H9 (cell line): ENCODE data around the gene ASIC4. TPM values are rescaled to one million over a fixed set of nuclear protein-coding genes. Genes with fewer than 3 reads are reported as not detected.

ENCODE experiments used
- DNase-seq: peaks from one replicate; pipeline ENCODE4 v3.0.0-alpha.2; 2017
- H2AFZ ChIP-seq: one replicate; pipeline ENCODE4 v1.6.1; 2013; ENCODE audit warnings: mild to moderate bottlenecking, low read length, control low read depth, moderate library complexity
- H2AK5ac ChIP-seq: 2 replicates; pipeline ENCODE4 v1.6.1; 2013; ENCODE audit warnings: low read length, control low read depth, mixed read lengths; ENCODE audit not compliant: insufficient read length
- H2BK120ac ChIP-seq: one replicate; pipeline ENCODE4 v1.6.1; 2013; ENCODE audit warnings: low read depth, mild to moderate bottlenecking, low read length, control low read depth, inconsistent platforms; ENCODE audit not compliant: poor library complexity, severe bottlenecking
- H2BK12ac ChIP-seq: 2 replicates; pipeline ENCODE4 v1.6.1; 2013; ENCODE audit warnings: low read length, control low read depth, mixed read lengths, low read depth; ENCODE audit not compliant: insufficient read length
- H2BK15ac ChIP-seq: 2 replicates; pipeline ENCODE4 v1.6.1; 2013; ENCODE audit warnings: low read depth, low read length, control low read depth
- H2BK20ac ChIP-seq: one replicate; pipeline ENCODE4 v1.6.1; 2013; ENCODE audit warnings: low read depth, mild to moderate bottlenecking, low read length, control low read depth, inconsistent platforms; ENCODE audit not compliant: poor library complexity, severe bottlenecking
- H2BK5ac ChIP-seq: 2 replicates; pipeline ENCODE4 v1.6.1; 2013; ENCODE audit warnings: low read length, control low read depth, mixed read lengths; ENCODE audit not compliant: insufficient read length
- H3K14ac ChIP-seq: 2 replicates; pipeline ENCODE4 v1.6.1; 2013; ENCODE audit warnings: low read length, control low read depth; ENCODE audit not compliant: insufficient read depth
- H3K18ac ChIP-seq: 2 replicates; pipeline ENCODE4 v1.6.1; 2013; ENCODE audit warnings: low read depth, mild to moderate bottlenecking, mixed read lengths, low read length, control low read depth; ENCODE audit not compliant: insufficient read length
- H3K23ac ChIP-seq: 2 replicates; pipeline ENCODE4 v1.6.1; 2013; ENCODE audit warnings: low read length, control low read depth, mixed read lengths, low read depth; ENCODE audit not compliant: insufficient read length
- H3K23me2 ChIP-seq: 2 replicates; pipeline ENCODE4 v1.6.1; 2013; ENCODE audit warnings: low read depth, mild to moderate bottlenecking, mixed read lengths, low read length, control low read depth; ENCODE audit not compliant: insufficient read length, poor library complexity, severe bottlenecking
- H3K27ac ChIP-seq: 2 replicates; pipeline ENCODE4 v1.5.1; 2013; ENCODE audit warnings: low read length, control low read depth, mixed read lengths, low read depth; ENCODE audit not compliant: insufficient read length
- H3K27me3 ChIP-seq: 2 replicates; pipeline ENCODE4 v1.6.1; 2013; ENCODE audit warnings: low read length, control low read depth, inconsistent platforms; ENCODE audit not compliant: insufficient read depth
- H3K4ac ChIP-seq: 2 replicates; pipeline ENCODE4 v1.6.1; 2013; ENCODE audit warnings: low read depth, mild to moderate bottlenecking, control low read depth, inconsistent platforms, low read length, moderate library complexity
- H3K4me1 ChIP-seq: 2 replicates; pipeline ENCODE4 v1.6.1; 2013; ENCODE audit warnings: low read length, control low read depth, inconsistent platforms; ENCODE audit not compliant: insufficient read depth
- H3K4me2 ChIP-seq: 2 replicates; pipeline ENCODE4 v1.6.1; 2013; ENCODE audit warnings: low read length, control low read depth, mixed read lengths; ENCODE audit not compliant: insufficient read length, insufficient read depth
- H3K56ac ChIP-seq: 2 replicates; pipeline ENCODE4 v1.6.1; 2013; ENCODE audit warnings: low read depth, mild to moderate bottlenecking, mixed read lengths, low read length, control low read depth; ENCODE audit not compliant: insufficient read length
- H3K79me1 ChIP-seq: 2 replicates; pipeline ENCODE4 v1.6.1; 2013; ENCODE audit warnings: low read depth, mild to moderate bottlenecking, moderate library complexity, low read length, control low read depth, inconsistent platforms; ENCODE audit not compliant: insufficient read depth, poor library complexity, severe bottlenecking
- H3K79me2 ChIP-seq: 2 replicates; pipeline ENCODE4 v1.6.1; 2013; ENCODE audit warnings: low read length, control low read depth, inconsistent platforms; ENCODE audit not compliant: insufficient read depth
- H3K9ac ChIP-seq: 2 replicates; pipeline ENCODE4 v1.6.1; 2013; ENCODE audit warnings: low read length, control low read depth, mixed read lengths; ENCODE audit not compliant: insufficient read length; ENCODE audit errors: extremely low read depth
- H3K9me3 ChIP-seq: one replicate; pipeline ENCODE4 v1.6.1; 2013; ENCODE audit warnings: low read depth, low read length, inconsistent platforms; ENCODE audit not compliant: control insufficient read depth
- H3T11ph ChIP-seq: one replicate; pipeline ENCODE4 v1.6.1; 2013; ENCODE audit warnings: mild to moderate bottlenecking, low read length, control low read depth, inconsistent platforms
- H4K20me1 ChIP-seq: one replicate; pipeline ENCODE4 v1.6.1; 2013; ENCODE audit not compliant: control insufficient read depth, insufficient read length, insufficient read depth
- H4K5ac ChIP-seq: 2 replicates; pipeline ENCODE4 v1.6.1; 2013; ENCODE audit warnings: low read depth, mild to moderate bottlenecking, mixed read lengths, low read length, control low read depth; ENCODE audit not compliant: insufficient read length
- H4K8ac ChIP-seq: replicated peaks from 2 replicates; pipeline ENCODE4 v1.6.1; 2013; ENCODE audit warnings: low read length, control low read depth, mixed read lengths, low read depth; ENCODE audit not compliant: insufficient read length
- H4K91ac ChIP-seq: 2 replicates; pipeline ENCODE4 v1.6.1; 2013; ENCODE audit warnings: low read depth, mild to moderate bottlenecking, moderate library complexity, mixed read lengths, low read length, control low read depth; ENCODE audit not compliant: insufficient read length
- H3K27ac Mint-ChIP-seq, 3 experiments: 2 replicates in 2 of 3; 3 replicates in 1 of 3; pipeline ENCODE4 v1.8.0; 2020 to 2021; ENCODE audit warnings: mixed read lengths in 3 of 3, mild to moderate bottlenecking in 1 of 3, moderate library complexity in 1 of 3
- H3K27me3 Mint-ChIP-seq: 2 replicates; pipeline ENCODE4 v1.8.0; 2021; ENCODE audit warnings: low read depth, mild to moderate bottlenecking, moderate library complexity, mixed read lengths
- H3K36me3 Mint-ChIP-seq, 3 experiments: 2 replicates in 2 of 3; 3 replicates in 1 of 3; pipeline ENCODE4 v1.8.0; 2020 to 2021; ENCODE audit warnings: low read depth in 3 of 3, mixed read lengths in 3 of 3; ENCODE audit not compliant: insufficient read depth in 1 of 3
- H3K4me1 Mint-ChIP-seq, 2 experiments: 2 replicates each; pipeline ENCODE4 v1.8.0; 2020; ENCODE audit warnings: mixed read lengths in 2 of 2
- H3K4me3 Mint-ChIP-seq, 2 experiments: 2 replicates in 1 of 2; 3 replicates in 1 of 2; pipeline ENCODE4 v1.8.0; 2020 to 2021; ENCODE audit warnings: mild to moderate bottlenecking in 2 of 2, mixed read lengths in 2 of 2, moderate library complexity in 1 of 2
- H3K9me3 Mint-ChIP-seq, 2 experiments: 2 replicates in 1 of 2; 3 replicates in 1 of 2; pipeline ENCODE4 v1.8.0; 2020; ENCODE audit warnings: mild to moderate bottlenecking in 2 of 2, mixed read lengths in 2 of 2, moderate library complexity in 1 of 2
- CTCF ChIP-seq: fragments of 200-600 bp; sonication (generic); conservative IDR thresholded peaks from 3 replicates; pipeline ENCODE4 v1.8.0; 2021; ENCODE audit warnings: antibody characterized with exemption, mild to moderate bottlenecking
- WGBS: extraction: QIAGEN DNeasy Blood & Tissue Kit; methylation state at CpG from one replicate; pipeline ENCODE4 v1.1.7; 2013; ENCODE audit warnings: missing lambda C conversion rate, low lambda C conversion rate, mixed read lengths; ENCODE audit not compliant: insufficient read length; ENCODE audit errors: extremely low coverage; 5-methylcytosine and 5-hydroxymethylcytosine counted together
- total RNA-seq: library from RNA; stranded (reverse); gene quantifications from 2 replicates; pipeline ENCODE4 v1.2.1, GENCODE V29; 2021

ASIC4 gene
- total RNA-seq, 1 experiment from 2014 or later, result 0.37 TPM

GRCh38 chr2:219482674-219483405, 31.4 kb upstream of the ASIC4 start:
- H3K4ac ChIP-seq, result no peak overlapping the region
- no peak overlapping the region for H3K9ac ChIP-seq
- no peak overlapping the region for H2BK12ac ChIP-seq
- H3K23me2 ChIP-seq, result no peaks in the 10 kb centered on the region
- H3K18ac ChIP-seq, result no peak overlapping the region
- no peak overlapping the region for H2AK5ac ChIP-seq
- H4K20me1 ChIP-seq, result no peaks in the 10 kb centered on the region
- no CpG with 5 or more reads among the region's 17 CpGs for WGBS
- no peak overlapping the region for H3K23ac ChIP-seq
- Mint-ChIP-seq H3K27me3 (peaks cover 48% of the 10 kb centered on the region), H3K27ac (no peak overlapping the region), H3K4me1 (peaks cover 30 to 37% of the 10 kb centered on the region in 2 experiments), H3K9me3 (no peaks in the 10 kb centered on the region), H3K36me3 (peaks cover 0 to 4% (median 3%) of the 10 kb centered on the region in 3 experiments; a peak in 4 of 7 replicates), H3K4me3 (no peak overlapping the region)
- no peak overlapping the region for H4K5ac ChIP-seq
- H3K79me2 ChIP-seq, result no peaks in the 10 kb centered on the region
- H3K4me2 ChIP-seq, result no peak overlapping the region
- peaks cover 2% of the 10 kb centered on the region for H3K4me1 ChIP-seq
- H2BK15ac ChIP-seq, result no peak overlapping the region
- no peak overlapping the region for H2BK120ac ChIP-seq
- H2BK5ac ChIP-seq, result no peak overlapping the region
- H3K9me3 ChIP-seq, result no peaks in the 10 kb centered on the region
- no peaks in the 10 kb centered on the region for H3K79me1 ChIP-seq
- no peak overlapping the region; the same call in 1 of the 2 replicates for H3K14ac ChIP-seq
- H3T11ph ChIP-seq, result no peak overlapping the region
- no peak overlapping the region for H2BK20ac ChIP-seq
- no peak overlapping the region for H4K91ac ChIP-seq
- H4K8ac ChIP-seq, result no peak overlapping the region
- H3K27me3 ChIP-seq, result peaks cover 19% of the 10 kb centered on the region; the same call in 1 of the 2 replicates
- DNase-seq, result no peak
- no peak overlapping the region for H2AFZ ChIP-seq
- TF ChIP-seq CTCF, result no peak
- no peak overlapping the region for H3K56ac ChIP-seq
- no peak overlapping the region for H3K27ac ChIP-seq
